ENCODE data around the gene HEMGN.
A peak's percentile ranks its signal among the peaks of the same experiment; 100 is the strongest.
"Not testable (repeated sequence)": the region's sequence is repeated elsewhere in the genome, so short reads cannot be mapped to it uniquely, and the experiment has no call there.

The HEMGN gene

DNA sequence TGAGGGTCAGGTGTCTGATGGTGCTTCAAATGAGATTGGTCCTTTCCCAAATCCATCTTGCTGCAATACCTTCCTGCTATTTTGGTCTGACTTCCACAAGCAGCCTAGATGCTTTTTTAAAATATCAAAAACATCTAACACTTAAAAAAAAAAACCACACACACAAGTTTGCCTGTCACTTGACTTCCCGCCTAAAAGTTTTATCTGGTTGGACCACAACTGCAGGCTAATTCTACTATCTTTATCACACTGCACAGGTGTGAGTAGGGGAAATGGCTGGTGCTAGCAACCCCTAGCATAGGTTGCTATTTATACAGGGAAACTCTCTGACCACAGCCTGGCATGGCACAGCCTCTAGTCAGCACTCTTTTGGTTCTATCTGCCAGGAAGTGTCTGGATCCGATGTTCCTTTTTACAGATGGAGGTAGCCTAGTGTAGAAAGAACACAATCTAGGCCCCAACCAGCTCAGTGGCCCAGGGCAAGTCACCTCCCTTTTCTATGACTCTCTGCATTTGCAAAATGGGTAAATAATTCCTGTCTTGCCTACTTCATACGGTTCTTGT, at the start of gene HEMGN:
Gene HEMGN (minus strand): TSS at position 92 of the 564 bp plus-strand sequence. CDS start 36 bp downstream, at position 56.
- no peak for DNase-seq (ENCODE audit: low spot score)

DNA sequence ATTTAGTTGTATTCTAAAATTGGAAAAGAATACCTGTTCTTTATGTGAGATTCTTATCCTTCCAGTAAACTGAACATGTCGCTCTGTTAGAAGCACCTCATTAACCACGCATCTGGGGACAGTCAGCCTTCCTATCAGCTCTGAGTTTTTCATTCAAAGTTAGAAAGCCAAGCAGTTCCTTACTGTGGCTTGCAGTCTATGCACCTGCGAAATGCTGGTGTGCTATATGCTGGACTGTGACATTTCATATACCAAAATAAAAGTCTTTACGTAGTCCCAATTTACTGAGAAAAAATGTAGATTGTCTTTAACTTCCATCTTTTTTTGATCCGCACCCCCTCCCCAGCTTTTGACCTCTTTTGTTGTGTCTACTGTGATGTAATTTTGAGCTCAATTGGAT, 49.5 kb upstream of the HEMGN start:
- DNase-seq (ENCODE audit: low spot score), result no peak

GRCh38 chr9:97985058-97985861, 47.3 kb upstream of the HEMGN start:
- peak; percentile 49 for DNase-seq (ENCODE audit: low spot score)

GRCh38 chr9:97984188-97985057, 46.5 kb upstream of the HEMGN start:
- DNase-seq (ENCODE audit: low spot score), result peak; percentile 74

GRCh38 chr9:97983589-97984187, 45.7 kb upstream of the HEMGN start:
- DNase-seq (ENCODE audit: low spot score), result peak; percentile 36

- peak; percentile 91 for DNase-seq (ENCODE audit: low spot score)
These were observed 45.0 kb upstream of the HEMGN start, which contains the start of gene ANP32B for GRCh38 chr9:97982683-97983588. Gene ANP32B (plus strand): TSS chr9:97983341. CDS start chr9:97983556, 215 bp downstream.

DNA sequence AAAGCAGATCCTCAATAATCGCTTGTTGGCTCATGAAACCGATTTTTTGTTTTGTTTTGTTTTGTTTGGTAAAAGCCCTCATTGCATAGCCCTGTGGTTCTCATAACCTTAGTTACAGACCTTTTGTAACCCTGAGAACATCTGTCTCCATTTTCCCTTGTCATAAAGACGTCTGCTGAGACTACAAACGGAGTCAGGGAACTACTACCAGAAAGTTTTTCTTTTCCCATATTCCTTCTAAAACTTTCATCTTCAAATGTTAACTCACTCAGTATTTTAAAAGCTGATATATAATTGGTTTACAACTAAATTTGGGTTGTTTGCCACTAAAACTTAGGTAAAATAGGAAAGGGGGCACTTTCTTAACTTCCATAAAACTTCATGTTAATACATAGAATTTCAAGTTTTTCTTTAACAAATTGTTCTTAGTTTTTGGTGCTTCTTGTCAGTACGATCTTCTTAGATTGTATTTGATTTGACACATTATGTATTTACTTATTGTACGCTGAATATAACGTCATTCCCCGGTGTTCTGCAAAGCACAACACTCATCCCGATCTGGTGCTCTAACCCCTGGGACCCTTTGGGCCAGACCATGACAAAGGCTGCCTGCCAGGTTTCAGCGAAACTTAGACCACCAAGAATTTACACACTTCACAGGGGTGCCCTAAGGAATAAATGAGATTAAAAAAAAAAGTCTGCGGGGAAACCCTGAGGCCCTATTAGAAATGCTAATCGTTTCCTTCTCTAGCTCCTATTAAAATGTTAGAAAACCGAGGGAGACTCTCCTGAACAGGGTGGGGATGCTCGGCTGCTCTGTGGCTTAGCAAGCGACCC, 44.1 kb upstream of the HEMGN start:
- DNase-seq (ENCODE audit: low spot score), result peak; percentile 27

DNA sequence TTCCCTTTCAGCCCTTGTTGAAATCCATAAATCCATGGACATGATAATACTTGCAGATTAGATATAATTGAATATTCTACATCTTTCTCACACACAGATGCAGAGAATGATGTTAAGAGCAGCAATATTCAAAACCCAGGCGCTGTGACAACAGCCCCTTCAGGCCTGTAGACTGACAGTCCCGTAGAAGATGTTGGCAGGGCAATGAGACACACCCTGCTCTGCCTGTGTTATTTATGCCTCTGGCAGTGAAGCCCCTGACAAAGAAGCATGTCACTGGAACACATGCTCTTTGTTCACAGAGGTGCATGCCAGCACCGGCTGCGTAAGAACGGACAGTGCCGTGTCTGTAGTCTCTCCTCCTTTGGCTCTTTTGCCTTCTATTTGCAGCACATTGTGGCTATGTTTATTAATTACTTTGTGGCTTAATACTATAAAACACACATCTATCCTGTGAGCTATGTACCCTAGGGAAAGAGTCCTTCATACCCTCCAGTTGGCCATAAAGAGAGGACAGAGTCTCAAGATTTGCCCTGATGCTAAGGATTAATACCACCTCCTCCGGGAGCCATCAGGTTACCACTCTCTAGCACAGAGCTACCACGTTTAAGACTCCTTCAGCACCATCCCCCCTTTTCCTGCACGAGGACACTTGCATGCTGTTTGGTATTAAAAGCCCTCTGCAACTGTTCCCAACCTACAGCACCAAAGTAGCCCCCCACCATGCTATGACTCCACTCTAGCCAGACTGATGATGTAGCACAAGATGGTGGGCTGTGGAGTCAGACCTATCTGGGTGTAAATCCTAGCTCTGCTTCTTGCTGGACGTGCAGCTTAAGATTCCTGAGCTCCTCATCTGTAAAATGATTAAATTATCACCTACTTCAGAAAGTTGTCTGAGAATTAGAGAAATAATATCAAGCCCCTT, 43.2 kb upstream of the HEMGN start:
- DNase-seq (ENCODE audit: low spot score), result peak; percentile 80

DNA sequence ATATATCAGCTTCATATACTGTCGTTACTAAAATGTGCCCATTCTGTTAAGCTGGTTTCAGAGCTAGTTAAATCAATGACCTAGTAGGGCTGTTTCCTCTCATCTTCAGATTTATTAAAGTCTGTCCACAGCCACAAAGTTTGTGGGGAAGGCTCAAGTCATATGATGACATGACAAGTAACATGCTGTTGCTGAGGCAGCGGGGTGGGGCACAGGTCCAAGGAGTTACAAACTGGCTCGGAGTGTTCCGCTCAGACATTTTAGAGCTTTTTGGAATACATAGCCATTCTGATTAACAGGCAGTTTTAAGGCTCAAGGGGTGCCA, 42.5 kb upstream of the HEMGN start:
- peak; percentile 34 for DNase-seq (ENCODE audit: low spot score)

DNA sequence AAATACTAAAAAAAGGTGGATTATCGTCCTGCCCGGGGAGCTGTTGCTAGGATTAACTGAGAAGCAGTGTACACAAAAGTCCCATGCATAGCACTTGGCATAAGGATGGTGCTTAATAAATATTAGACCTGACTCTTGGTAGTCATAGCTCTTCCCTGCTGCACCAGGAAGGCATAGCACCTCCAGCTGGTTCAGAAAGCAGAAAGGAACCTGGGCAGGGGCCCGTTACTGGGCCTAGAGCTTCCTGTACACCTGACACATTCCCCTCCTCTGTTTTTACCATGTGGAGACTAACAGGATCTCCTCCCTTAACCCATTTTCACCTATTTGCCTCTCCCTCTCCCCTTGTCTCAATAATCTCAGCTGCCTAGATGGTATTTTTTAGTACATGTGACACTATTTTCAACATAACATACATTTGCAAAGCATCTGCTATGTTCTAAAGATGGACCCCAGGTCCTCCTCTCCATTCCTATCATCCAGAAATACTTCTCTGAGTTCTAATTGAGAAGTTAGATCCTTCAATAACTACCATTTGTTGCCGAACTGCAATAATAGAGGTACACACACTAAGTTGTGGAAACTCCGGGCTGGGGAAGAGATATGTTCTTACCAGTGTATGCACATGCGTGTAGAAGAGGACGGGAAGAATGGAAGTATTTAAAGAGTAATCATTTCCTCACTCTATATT, 42.0 kb upstream of the HEMGN start:
- no peak for DNase-seq (ENCODE audit: low spot score)

DNA sequence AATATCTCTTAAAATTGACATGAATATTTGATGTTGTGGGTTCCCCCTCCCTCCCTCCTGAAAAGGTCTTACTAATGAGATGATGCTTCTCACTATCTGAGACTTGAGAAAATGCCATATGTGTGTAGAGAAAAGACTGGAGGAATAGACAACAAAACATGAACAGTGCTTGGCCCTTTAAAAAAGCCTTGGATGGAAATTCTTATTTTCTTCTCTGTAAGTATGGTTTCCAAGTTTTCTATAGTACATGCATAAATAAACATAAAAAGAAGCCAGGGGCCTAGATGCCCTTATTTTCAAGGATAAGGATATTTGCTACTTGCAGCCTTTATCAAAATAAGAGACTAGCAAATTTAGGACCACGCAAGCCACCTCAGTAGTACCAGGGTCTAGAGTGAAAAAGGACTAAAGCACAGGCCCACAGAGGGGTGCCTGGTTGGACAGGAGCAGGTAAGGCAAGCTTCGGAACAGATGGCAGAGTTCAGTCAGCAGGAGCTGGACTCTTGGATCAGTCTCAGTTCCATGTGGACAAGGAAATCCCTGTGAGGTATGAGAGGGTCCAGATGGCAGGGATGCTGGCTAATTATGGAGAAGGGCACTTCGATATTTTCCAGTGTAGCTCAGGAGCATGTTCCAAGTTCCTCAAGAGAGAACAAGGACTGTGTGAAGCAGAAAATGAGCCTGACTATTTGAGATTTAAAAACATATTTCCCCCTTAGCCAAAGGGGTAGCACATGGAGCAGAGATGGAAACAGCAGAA, 40.6 kb upstream of the HEMGN start:
- DNase-seq (ENCODE audit: low spot score), result no peak

- DNase-seq (ENCODE audit: low spot score), result not testable (repeated sequence)
These were observed 38.7 kb upstream of the HEMGN start for GRCh38 chr9:97976633-97977032.

- DNase-seq (ENCODE audit: low spot score), result no peak
These were observed 37.4 kb upstream of the HEMGN start for GRCh38 chr9:97975376-97975775.

DNA sequence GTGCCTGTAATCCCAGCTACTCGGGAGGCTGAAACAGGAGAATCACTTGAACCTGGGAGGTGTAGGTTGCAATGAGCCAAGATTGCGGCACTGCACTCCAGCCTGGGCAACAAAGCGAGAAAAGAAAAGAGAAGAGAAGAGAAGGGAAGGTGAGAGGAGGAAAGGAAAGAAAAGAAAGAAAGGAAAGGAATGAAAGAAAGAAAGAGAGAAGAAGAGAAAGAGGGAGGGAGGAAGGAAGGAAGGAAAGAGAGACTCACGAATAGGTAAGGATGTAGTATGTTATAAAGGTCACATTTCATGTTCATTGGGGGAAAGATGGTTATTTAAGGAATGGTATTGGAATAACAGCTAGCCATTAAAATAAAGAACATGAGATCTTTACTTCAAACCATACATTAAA, 34.8 kb upstream of the HEMGN start:
- DNase-seq (ENCODE audit: low spot score), result no peak

GRCh38 chr9:97970165-97970564, 32.2 kb upstream of the HEMGN start:
- no peak for DNase-seq (ENCODE audit: low spot score)

DNA sequence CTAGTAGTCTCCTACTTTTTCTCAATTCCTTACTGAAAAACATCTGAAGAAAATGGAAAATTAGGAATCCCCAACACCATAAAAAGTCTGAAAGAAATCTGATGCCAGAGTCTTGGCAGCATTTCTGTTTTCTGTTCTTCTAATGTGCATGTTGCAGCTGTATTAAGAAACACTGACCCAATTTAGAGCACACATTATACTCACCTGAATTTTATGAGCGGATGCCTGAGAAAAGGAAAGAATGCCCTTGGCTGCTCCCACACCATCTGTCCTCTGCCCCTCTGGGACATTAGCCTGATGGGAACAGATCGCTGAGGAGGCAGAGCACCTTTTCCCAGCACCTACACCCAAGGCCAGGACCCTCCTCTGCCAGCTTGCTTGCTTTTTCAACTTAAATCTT, 31.0 kb upstream of the HEMGN start:
- DNase-seq (ENCODE audit: low spot score), result no peak

DNA sequence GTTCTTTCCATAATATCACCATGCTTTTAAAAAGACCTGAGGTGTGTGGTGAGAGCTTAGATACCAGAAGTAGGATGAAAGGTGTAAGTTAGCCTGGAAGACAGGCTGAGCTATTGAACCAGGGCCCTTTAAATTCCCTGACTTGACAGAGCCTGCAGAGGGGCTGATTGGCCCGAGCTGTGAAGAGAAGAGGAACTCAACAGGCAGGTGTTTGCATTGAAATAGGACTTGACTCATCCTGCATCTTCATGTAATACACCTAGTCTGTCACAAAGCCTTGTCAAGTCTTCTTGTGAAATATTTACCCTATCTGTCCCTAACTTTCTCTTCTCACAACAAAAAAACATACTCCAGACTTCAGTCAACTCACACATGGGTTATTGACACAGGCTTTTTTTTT, 28.5 kb upstream of the HEMGN start:
- no peak for DNase-seq (ENCODE audit: low spot score)

DNA sequence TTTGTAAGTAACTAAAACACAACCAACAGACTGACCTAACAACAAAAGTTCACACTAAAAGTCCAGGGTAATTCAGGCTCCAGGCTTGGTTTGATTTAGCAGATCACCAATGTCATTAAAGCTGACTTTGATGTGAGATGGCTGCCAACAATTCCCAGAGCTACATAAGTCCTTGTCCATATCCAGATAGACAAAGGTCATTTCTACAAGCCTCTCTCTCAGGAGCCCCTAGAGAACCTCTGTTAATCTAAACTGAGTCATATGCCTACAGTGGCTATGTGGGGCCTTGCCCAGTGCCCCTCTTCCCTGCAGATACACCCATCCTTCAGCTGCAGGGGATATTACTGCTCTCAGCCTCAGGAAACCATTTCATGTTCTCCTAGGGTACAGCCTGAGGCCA, 26.9 kb upstream of the HEMGN start:
- DNase-seq (ENCODE audit: low spot score), result no peak

All from SW480 (cell line).